Lung (tissue), 12 donors: ENCODE measurements around the gene PLIN5. TPM values are rescaled to one million over a fixed set of nuclear protein-coding genes. Genes with fewer than 3 reads are reported as not detected.
"Not testable (repeated sequence)": the region's sequence is repeated elsewhere in the genome, so short reads cannot be mapped to it uniquely, and the experiment has no call there.

Experiments
- ATAC-seq: fragments of 200-7000 bp; cut with Tn5 transposase; one replicate; pipeline ENCODE4 v1.9.1; 2020; ENCODE audit warnings: moderate number of reproducible peaks; ENCODE audit not compliant: insufficient read depth, low FRiP score
- DNase-seq, 3 donors: peaks; one replicate each; pipeline ENCODE4 v3.0.0-alpha.2; 2013 to 2017
- H3K27ac ChIP-seq, 2 donors: one replicate each; pipeline ENCODE4 v1.5.1; 2013; ENCODE audit warnings: mild to moderate bottlenecking in 2 of 2, moderate library complexity in 2 of 2, control low read depth in 1 of 2, inconsistent platforms in 1 of 2, low read depth in 1 of 2, low read length in 1 of 2
- H3K27me3 ChIP-seq, 3 donors: one replicate each; pipeline ENCODE4 v1.5.1; 2013; ENCODE audit warnings: low read length in 2 of 3; ENCODE audit not compliant: control insufficient read depth in 3 of 3, insufficient read depth in 3 of 3
- H3K36me3 ChIP-seq, 4 donors: one replicate each; pipeline ENCODE4 v1.5.1; 2013; ENCODE audit warnings: low read length in 4 of 4, mild to moderate bottlenecking in 1 of 4, moderate library complexity in 1 of 4; ENCODE audit not compliant: control insufficient read depth in 4 of 4, insufficient read depth in 4 of 4
- H3K4me1 ChIP-seq, 5 donors: one replicate each; pipeline ENCODE4 v1.5.1; 2013; ENCODE audit warnings: low read length in 5 of 5, mild to moderate bottlenecking in 2 of 5, moderate library complexity in 1 of 5; ENCODE audit not compliant: control insufficient read depth in 5 of 5, insufficient read depth in 5 of 5
- H3K4me3 ChIP-seq: one replicate; pipeline ENCODE4 v1.5.1; 2013; ENCODE audit warnings: mild to moderate bottlenecking, control low read depth, moderate library complexity
- H3K9ac ChIP-seq, 2 donors: one replicate each; pipeline ENCODE4 v1.5.1; 2013; ENCODE audit warnings: low read length in 2 of 2, control low read depth in 1 of 2; ENCODE audit not compliant: insufficient read depth in 1 of 2
- H3K9me3 ChIP-seq, 4 donors: one replicate each; pipeline ENCODE4 v1.5.1; 2013; ENCODE audit warnings: low read length in 3 of 4, mild to moderate bottlenecking in 1 of 4, moderate library complexity in 1 of 4; ENCODE audit not compliant: control insufficient read depth in 4 of 4, insufficient read depth in 3 of 4
- CTCF ChIP-seq: IDR thresholded peaks from 2 replicates; pipeline ENCODE4 v1.5.1; 2012; ENCODE audit warnings: mild to moderate bottlenecking; ENCODE audit errors: control extremely low read depth, extremely low read depth
- WGBS, 2 donors: extraction: QIAGEN DNeasy Blood & Tissue Kit; methylation state at CpG; one replicate each; pipeline ENCODE4 v1.1.7; 2013; 5-methylcytosine and 5-hydroxymethylcytosine counted together
- polyA plus RNA-seq, 2 donors: library from polyadenylated mRNA; stranded (reverse); fragments of 200-250 nt; gene quantifications; one replicate each; pipeline ENCODE4 v1.2.1, GENCODE V29; 2013
- total RNA-seq, 2 donors: library from RNA; depleted of rRNA in 1 of 2; stranded (reverse); fragments of >200 nt in 1 of 2; gene quantifications; one replicate each; pipeline ENCODE4 v1.2.1, GENCODE V29; 2014 to 2021
- donor health status: control.
- donor health status: control.
- donor health status: Bipolar disorder and iron deficiency.
- donor health status: healthy.
- donor health status: DM: yes; HTN: yes; CAD: no.

The PLIN5 gene
- total and polyA plus RNA-seq, 4 donors = 7.5 to 37.3 (median 24.5) TPM

GRCh38 chr19:4543842-4544647 lies 9.0 kb upstream of the PLIN5 start:
- H3K4me1 ChIP-seq = peaks cover 0 to 9% (median 0%) of the 10 kb centered on the region in 5 donors
- H3K9me3 ChIP-seq = peaks cover 0 to 6% (median 2%) of the 10 kb centered on the region in 4 donors
- no peak for TF ChIP-seq CTCF
- ATAC-seq = no peak
- no peaks in the 10 kb centered on the region for H3K27me3 ChIP-seq
- no peak overlapping the region for H3K4me3 ChIP-seq
- WGBS, 2 donors = 81 to 92% methylated on average over 44 to 87 of the region's 87 CpGs
- no peak overlapping the region for H3K27ac ChIP-seq
- DNase-seq = no peak
- no peak overlapping the region for H3K9ac ChIP-seq
- peaks cover 0 to 17% (median 0%) of the 10 kb centered on the region in 4 donors for H3K36me3 ChIP-seq

GRCh38 chr19:4542896-4543841 lies 8.1 kb upstream of the PLIN5 start:
- H3K4me3 ChIP-seq = no peak overlapping the region
- TF ChIP-seq CTCF = no peak
- ATAC-seq (no peak), DNase-seq (no peak)
- peaks cover 0 to 16% (median 0%) of the 10 kb centered on the region in 4 donors for H3K36me3 ChIP-seq
- no peak overlapping the region for H3K9ac ChIP-seq
- H3K27ac ChIP-seq = peak overlapping the region in 1 of 2 donors; percentile 76
- H3K4me1 ChIP-seq = peaks cover 0 to 9% (median 0%) of the 10 kb centered on the region in 5 donors
- WGBS, 2 donors = 35 to 78% methylated on average over 56 to 77 of the region's 77 CpGs
- H3K9me3 ChIP-seq = peaks cover 0 to 6% (median 2%) of the 10 kb centered on the region in 4 donors
- H3K27me3 ChIP-seq = no peaks in the 10 kb centered on the region

- not testable (repeated sequence) for DNase-seq, H3K9me3 ChIP-seq, H3K27ac ChIP-seq, ATAC-seq, H3K4me1 ChIP-seq, H3K36me3 ChIP-seq, H3K9ac ChIP-seq, H3K27me3 ChIP-seq, H3K4me3 ChIP-seq
- WGBS, 2 donors = 44 to 77% methylated on average over 12 of the region's 12 CpGs
These were observed 6.8 kb upstream of the PLIN5 start for GRCh38 chr19:4541806-4542145.
